SK-N-SH (cell line): ENCODE results near the gene RAB6B. TPM values are rescaled to one million over a fixed set of nuclear protein-coding genes. Genes with fewer than 3 reads are reported as not detected.

Source experiments
- CTCF ChIA-PET: fragments of 300-600, 350-600 bp; formaldehyde crosslinking; extraction: SDS; loops from one replicate; lab custom pipeline; 2021; lab: Yijun Ruan, JAX
- POLR2A ChIA-PET: fragments of 350-600 bp; sonication (Branson Sonifier 250); formaldehyde crosslinking; extraction: SDS; loops from one replicate; lab custom pipeline; 2020; ENCODE audit warnings: antibody characterized with exemption, inconsistent platforms; lab: Yijun Ruan, JAX
- DNase-seq: peaks from one replicate; pipeline ENCODE4 v3.0.0; 2012
- H2AFZ ChIP-seq: fragments of 200-600 bp; sonication (generic); 2 replicates; pipeline ENCODE4 v1.8.1; 2016; ENCODE audit warnings: antibody characterized with exemption, mild to moderate bottlenecking, low read depth
- H3F3A ChIP-seq: fragments of 200-600 bp; sonication (generic); replicated peaks from 2 replicates; pipeline ENCODE3; 2016; ENCODE audit warnings: antibody characterized with exemption, mild to moderate bottlenecking; ENCODE audit not compliant: insufficient read depth
- H3K27ac ChIP-seq, 2 experiments: fragments of 200-500 bp in 1 of 2; fragments of 200-600 bp in 1 of 2; sonication (Bioruptor generic) in 1 of 2; sonication (generic), shearing (Covaris generic) in 1 of 2; 2 replicates each; pipeline versions ENCODE4 v1.5.1 to v1.6.1; 2014 to 2016; ENCODE audit warnings: low read depth in 2 of 2, inconsistent platforms in 1 of 2, low read length in 1 of 2, mild to moderate bottlenecking in 1 of 2, mixed read lengths in 1 of 2
- H3K27me3 ChIP-seq: fragments of 200-600 bp; sonication (generic), shearing (Covaris generic); 2 replicates; pipeline ENCODE4 v1.6.1; 2016; ENCODE audit warnings: mixed run types; ENCODE audit not compliant: insufficient read depth
- H3K36me3 ChIP-seq, 2 experiments: fragments of 200-500 bp in 1 of 2; fragments of 200-600 bp in 1 of 2; sonication (Bioruptor generic) in 1 of 2; sonication (generic) in 1 of 2; replicated peaks in 1 of 2; 2 replicates each; pipeline versions ENCODE3 to v1.5.1; 2014 to 2016; ENCODE audit warnings: low read length in 1 of 2, mild to moderate bottlenecking in 1 of 2; ENCODE audit not compliant: insufficient read depth in 2 of 2, control insufficient read depth in 1 of 2
- H3K4me1 ChIP-seq, 2 experiments: fragments of 200-500 bp in 1 of 2; fragments of 200-600 bp in 1 of 2; sonication (Bioruptor generic) in 1 of 2; sonication (generic), shearing (Covaris generic) in 1 of 2; 2 replicates each; pipeline versions ENCODE4 v1.5.1 to v1.6.1; 2014 to 2016; ENCODE audit warnings: low read depth in 1 of 2, low read length in 1 of 2, mixed run types in 1 of 2; ENCODE audit not compliant: insufficient read depth in 2 of 2, control insufficient read depth in 1 of 2
- H3K4me2 ChIP-seq: fragments of 200-600 bp; sonication (generic), shearing (Covaris generic); 2 replicates; pipeline ENCODE4 v1.6.1; 2017; ENCODE audit warnings: mixed run types
- H3K4me3 ChIP-seq, 2 experiments: fragments of 200-500 bp in 1 of 2; fragments of 200-600 bp in 1 of 2; sonication (Bioruptor generic) in 1 of 2; sonication (generic), shearing (Covaris generic) in 1 of 2; 2 replicates each; pipeline versions ENCODE4 v1.5.1 to v1.8.1; 2014 to 2016; ENCODE audit warnings: low read depth in 2 of 2, inconsistent platforms in 1 of 2, low read length in 1 of 2, mild to moderate bottlenecking in 1 of 2, mixed read lengths in 1 of 2, moderate library complexity in 1 of 2
- H3K79me2 ChIP-seq: fragments of 200-600 bp; sonication (generic); 2 replicates; pipeline ENCODE4 v1.8.1; 2017; ENCODE audit warnings: mild to moderate bottlenecking; ENCODE audit not compliant: insufficient read depth
- H3K9ac ChIP-seq: fragments of 200-600 bp; sonication (generic); 2 replicates; pipeline ENCODE4 v1.6.1; 2017; ENCODE audit warnings: mixed run types
- H3K9me2 ChIP-seq: fragments of 200-600 bp; sonication (generic); 2 replicates; pipeline ENCODE4 v1.6.1; 2017; ENCODE audit warnings: mixed run types
- H3K9me3 ChIP-seq: fragments of 200-600 bp; sonication (generic); 2 replicates; pipeline ENCODE4 v1.6.1; 2017; ENCODE audit warnings: mixed run types, mild to moderate bottlenecking, moderate library complexity
- H4K20me1 ChIP-seq: fragments of 200-600 bp; sonication (generic); 2 replicates; pipeline ENCODE4 v1.6.1; 2017; ENCODE audit warnings: mild to moderate bottlenecking, mixed run types; ENCODE audit not compliant: insufficient read depth
- CHD2 ChIP-seq: fragments of 150-350 bp; IDR thresholded peaks from 2 replicates; pipeline ENCODE4 v1.6.1; 2018; ENCODE audit warnings: low read length; ENCODE audit not compliant: partially characterized antibody
- CTCF ChIP-seq: fragments of 200-600 bp; sonication (generic); IDR thresholded peaks from 2 replicates; pipeline ENCODE4 v1.6.1; 2017; ENCODE audit warnings: antibody characterized with exemption, mild to moderate bottlenecking, moderate library complexity
- ELF1 ChIP-seq: IDR thresholded peaks from 2 replicates; pipeline ENCODE4 v1.4.0; 2012
- EP300 ChIP-seq, 2 experiments: IDR thresholded peaks; 2 replicates each; pipeline versions ENCODE4 v1.4.0 to v1.6.1; 2012; ENCODE audit warnings: borderline replicate concordance in 1 of 2, low read depth in 1 of 2, low read length in 1 of 2
- FOSL2 ChIP-seq: IDR thresholded peaks from 2 replicates; pipeline ENCODE4 v1.4.0; 2012; ENCODE audit warnings: low read depth, mild to moderate bottlenecking, moderate library complexity, borderline replicate concordance
- FOXJ3 ChIP-seq: sonication (generic); formaldehyde crosslinking; IDR thresholded peaks from 2 replicates; pipeline ENCODE4 v1.5.1; 2020; ENCODE audit warnings: mild to moderate bottlenecking, missing genetic modification reagents
- FOXM1 ChIP-seq: IDR thresholded peaks from 2 replicates; pipeline ENCODE4 v1.4.0; 2012; ENCODE audit warnings: low read depth, mild to moderate bottlenecking
- GABPA ChIP-seq: IDR thresholded peaks from 2 replicates; pipeline ENCODE4 v1.4.0; 2012; ENCODE audit warnings: low read depth, mild to moderate bottlenecking
- JUND ChIP-seq: IDR thresholded peaks from 2 replicates; pipeline ENCODE4 v1.4.0; 2012
- MEF2A ChIP-seq: IDR thresholded peaks from 2 replicates; pipeline ENCODE4 v1.4.0; 2012; ENCODE audit warnings: low read depth, borderline replicate concordance
- MXI1 ChIP-seq: IDR thresholded peaks from 2 replicates; pipeline ENCODE4 v1.6.1; 2012; ENCODE audit warnings: mild to moderate bottlenecking, low read depth, low read length, improper control_type of control experiment
- NFIC ChIP-seq: IDR thresholded peaks from 2 replicates; pipeline ENCODE4 v1.4.0; 2012; ENCODE audit warnings: borderline replicate concordance
- POLR2AphosphoS5 ChIP-seq: IDR thresholded peaks from 2 replicates; pipeline ENCODE4 v1.6.1; 2012; ENCODE audit warnings: low read depth, low read length
- RAD21 ChIP-seq: IDR thresholded peaks from 2 replicates; pipeline ENCODE4 v1.6.1; 2012; ENCODE audit warnings: mild to moderate bottlenecking, low read length
- RCOR1 ChIP-seq: fragments of 150-350 bp; IDR thresholded peaks from 2 replicates; pipeline ENCODE4 v1.6.1; 2017; ENCODE audit warnings: antibody characterized with exemption, low read length
- REST ChIP-seq: IDR thresholded peaks from 2 replicates; pipeline ENCODE4 v1.6.1; 2012; ENCODE audit warnings: mild to moderate bottlenecking, low read depth, low read length, moderate library complexity
- RXRA ChIP-seq: IDR thresholded peaks from 2 replicates; pipeline ENCODE4 v1.4.0; 2012; ENCODE audit warnings: low read depth, mild to moderate bottlenecking, borderline replicate concordance
- USF2 ChIP-seq: fragments of 150-350 bp; IDR thresholded peaks from 2 replicates; pipeline ENCODE4 v1.6.1; 2017; ENCODE audit warnings: antibody characterized with exemption, low read length, low read depth, borderline replicate concordance
- ZBTB33 ChIP-seq: IDR thresholded peaks from 2 replicates; pipeline ENCODE4 v1.4.0; 2012; ENCODE audit warnings: low read depth, borderline replicate concordance
- WGBS: methylation state at CpG from one replicate; pipeline ENCODE4 v1.1.6; 2017; ENCODE audit warnings: low lambda C conversion rate; 5-methylcytosine and 5-hydroxymethylcytosine counted together
- polyA plus RNA-seq, 3 experiments: library from polyadenylated mRNA; depleted of rRNA; stranded (reverse); fragments of >200 nt; gene quantifications; 2 replicates each; pipeline ENCODE4 v1.2.3, GENCODE V29; 2012

The RAB6B gene
- polyA plus RNA-seq, 1 of the 3 experiments (the other 2 are of a cell fraction): 9.3 TPM

GRCh38 chr3:133803469-133803868 is 92.2 kb downstream of the RAB6B start:
- no peak overlapping the region for H3K4me3 ChIP-seq
- peaks cover 4% of the 10 kb centered on the region for H3F3A ChIP-seq
- TF ChIP-seq FOSL2 (no peak), NFIC (no peak), GABPA (no peak), CHD2 (no peak), MEF2A (no peak), REST (no peak)
- H3K27ac ChIP-seq: no peak overlapping the region
- ChIA-PET POLR2A (no interaction called here), CTCF (interaction anchor here (1.2 kb wide), 1 partner anchor 17 kb away, joined by 3 read pairs; no protein-coding TSS in a partner anchor)
- H3K36me3 ChIP-seq: peaks cover 9 to 10% of the 10 kb centered on the region in 2 experiments
- peaks cover 0 to 6% of the 10 kb centered on the region in 2 experiments; a peak in 2 of 4 replicates for H3K4me1 ChIP-seq
- no peak overlapping the region for H3K4me2 ChIP-seq
- no peak overlapping the region for H2AFZ ChIP-seq
- no peaks in the 10 kb centered on the region for H4K20me1 ChIP-seq
- no peak for DNase-seq
- H3K9me2 ChIP-seq: no peaks in the 10 kb centered on the region
- peaks cover 17% of the 10 kb centered on the region for H3K79me2 ChIP-seq
- H3K9me3 ChIP-seq: no peaks in the 10 kb centered on the region
- WGBS: 84% methylated on average over 5 of the region's 5 CpGs
- H3K27me3 ChIP-seq: no peaks in the 10 kb centered on the region
- H3K9ac ChIP-seq: no peak overlapping the region

- ChIA-PET POLR2A (no interaction called here), CTCF (no interaction called here)
- no peaks in the 10 kb centered on the region for H3F3A ChIP-seq
- no peaks in the 10 kb centered on the region for H3K9me2 ChIP-seq
- H3K4me3 ChIP-seq: no peak overlapping the region
- WGBS: 64% methylated on average over 7 of the region's 7 CpGs
- H3K79me2 ChIP-seq: no peaks in the 10 kb centered on the region
- no peaks in the 10 kb centered on the region for H3K9me3 ChIP-seq
- no peak overlapping the region for H3K9ac ChIP-seq
- DNase-seq: no peak
- no peak overlapping the region for H2AFZ ChIP-seq
- no peaks in the 10 kb centered on the region; a peak in 1 of 4 replicates for H3K4me1 ChIP-seq
- no peak overlapping the region for H3K4me2 ChIP-seq
- no peak overlapping the region for H3K27ac ChIP-seq
- no peaks in the 10 kb centered on the region for H3K36me3 ChIP-seq
- H3K27me3 ChIP-seq: no peaks in the 10 kb centered on the region
- H4K20me1 ChIP-seq: no peaks in the 10 kb centered on the region
- TF ChIP-seq RCOR1: no peak
- no peak for TF ChIP-seq RXRA
- no peak for TF ChIP-seq GABPA
- no peak for TF ChIP-seq JUND
- no peak for TF ChIP-seq USF2
- no peak for TF ChIP-seq FOXM1
- TF ChIP-seq MEF2A: no peak
- TF ChIP-seq FOXJ3 (CRISPR knock-in tag): no peak
- TF ChIP-seq EP300 (IDR thresholded peaks at IDR 0.05; ENCODE audit: borderline replicate concordance in 1 of 2, low read depth in 1 of 2, low read length in 1 of 2): no peak
- no peak for TF ChIP-seq ELF1
- no peak for TF ChIP-seq ZBTB33
- TF ChIP-seq POLR2AphosphoS5: no peak
- TF ChIP-seq MXI1: no peak
- TF ChIP-seq CTCF: no peak
- TF ChIP-seq RAD21: no peak
These were observed 95.7 kb downstream of the RAB6B start for GRCh38 chr3:133799794-133800585.
